Endothelial cell (in vitro differentiated cells): Measurements from ENCODE around the gene MCRS1. TPM values are rescaled to one million over a fixed set of nuclear protein-coding genes. Genes with fewer than 3 reads are reported as not detected.

Experiments used
- DNase-seq: peaks from one replicate; pipeline ENCODE4 v3.0.0; 2021; ENCODE audit warnings: low spot score
- H3K27ac Mint-ChIP-seq: one replicate; pipeline ENCODE4 v1.8.0; 2021; ENCODE audit warnings: mixed read lengths, inconsistent platforms; ENCODE audit not compliant: unreplicated experiment
- H3K27me3 Mint-ChIP-seq: one replicate; pipeline ENCODE4 v1.8.0; 2021; ENCODE audit warnings: mild to moderate bottlenecking, moderate library complexity, mixed read lengths, inconsistent platforms; ENCODE audit not compliant: unreplicated experiment
- H3K36me3 Mint-ChIP-seq: one replicate; pipeline ENCODE4 v1.8.0; 2021; ENCODE audit warnings: mild to moderate bottlenecking, low read depth, mixed read lengths, inconsistent platforms; ENCODE audit not compliant: unreplicated experiment
- H3K4me1 Mint-ChIP-seq: one replicate; pipeline ENCODE4 v1.8.0; 2021; ENCODE audit warnings: mild to moderate bottlenecking, mixed read lengths, inconsistent platforms; ENCODE audit not compliant: unreplicated experiment
- H3K4me3 Mint-ChIP-seq: one replicate; pipeline ENCODE4 v1.8.0; 2021; ENCODE audit warnings: mild to moderate bottlenecking, mixed read lengths, inconsistent platforms; ENCODE audit not compliant: unreplicated experiment
- H3K9me3 Mint-ChIP-seq: one replicate; pipeline ENCODE4 v1.8.0; 2021; ENCODE audit warnings: mixed read lengths, inconsistent platforms; ENCODE audit not compliant: unreplicated experiment
- total RNA-seq: library from RNA; stranded (reverse); fragmentation: NEBNext Ultra II Directional; extraction: Animal tissue kit (Norgen Biotek cat#: 25700); gene quantifications from one replicate; pipeline ENCODE4 v1.2.1, GENCODE V29; 2021; ENCODE audit not compliant: unreplicated experiment
- TF ChIP-seq, protein P1 (sequence below): fragments of 200-600 bp; sonication (generic); IDR thresholded peaks from one replicate; pipeline ENCODE4 v1.5.0; 2021; ENCODE audit warnings: antibody characterized with exemption; ENCODE audit not compliant: unreplicated experiment

The MCRS1 gene
- total RNA-seq, 1 donor from 2014 or later: 60.8 TPM

DNA sequence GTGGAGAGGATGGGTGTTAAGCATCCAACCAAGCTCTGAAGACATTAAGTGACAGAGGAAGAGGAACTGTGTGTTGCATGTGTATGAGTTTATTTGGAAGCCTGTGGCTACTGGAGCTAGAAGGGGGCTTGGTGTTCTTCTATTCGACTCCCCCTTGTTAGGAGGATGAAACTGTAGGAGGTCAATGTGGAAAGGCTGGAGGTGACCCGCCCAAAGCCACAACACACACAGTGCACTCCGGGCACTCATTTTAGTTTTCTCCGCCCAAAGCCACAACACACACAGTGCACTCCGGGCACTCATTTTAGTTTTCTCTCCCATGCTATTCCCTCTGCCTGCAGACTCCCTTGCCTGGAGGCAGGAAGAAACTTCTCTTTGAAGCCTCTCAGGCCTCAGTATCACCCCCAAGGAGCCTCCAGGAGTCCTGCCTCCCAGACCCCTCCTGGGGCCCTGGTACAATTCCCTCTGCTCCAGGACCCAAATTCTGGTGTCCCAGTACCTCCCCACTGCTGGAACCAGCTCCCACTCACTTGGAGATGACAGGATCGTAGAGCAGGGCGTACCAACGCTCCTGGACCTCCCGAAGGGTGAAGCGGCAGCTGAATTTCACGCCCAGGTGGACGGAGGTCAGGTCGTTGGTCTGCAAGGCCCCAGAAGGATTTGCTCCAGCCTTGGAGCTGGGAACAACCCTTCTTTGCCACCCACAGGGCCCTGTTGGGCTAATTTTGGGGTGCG, 3.8 kb downstream of the MCRS1 start:
- Mint-ChIP-seq H3K4me3 (no peak overlapping the region), H3K27me3 (peaks cover 10% of the 10 kb centered on the region), H3K4me1 (peaks cover 17% of the 10 kb centered on the region), H3K9me3 (no peaks in the 10 kb centered on the region), H3K36me3 (peaks cover 19% of the 10 kb centered on the region), H3K27ac (no peak overlapping the region)
- no peak for DNase-seq
- TF ChIP-seq, protein P1, sequence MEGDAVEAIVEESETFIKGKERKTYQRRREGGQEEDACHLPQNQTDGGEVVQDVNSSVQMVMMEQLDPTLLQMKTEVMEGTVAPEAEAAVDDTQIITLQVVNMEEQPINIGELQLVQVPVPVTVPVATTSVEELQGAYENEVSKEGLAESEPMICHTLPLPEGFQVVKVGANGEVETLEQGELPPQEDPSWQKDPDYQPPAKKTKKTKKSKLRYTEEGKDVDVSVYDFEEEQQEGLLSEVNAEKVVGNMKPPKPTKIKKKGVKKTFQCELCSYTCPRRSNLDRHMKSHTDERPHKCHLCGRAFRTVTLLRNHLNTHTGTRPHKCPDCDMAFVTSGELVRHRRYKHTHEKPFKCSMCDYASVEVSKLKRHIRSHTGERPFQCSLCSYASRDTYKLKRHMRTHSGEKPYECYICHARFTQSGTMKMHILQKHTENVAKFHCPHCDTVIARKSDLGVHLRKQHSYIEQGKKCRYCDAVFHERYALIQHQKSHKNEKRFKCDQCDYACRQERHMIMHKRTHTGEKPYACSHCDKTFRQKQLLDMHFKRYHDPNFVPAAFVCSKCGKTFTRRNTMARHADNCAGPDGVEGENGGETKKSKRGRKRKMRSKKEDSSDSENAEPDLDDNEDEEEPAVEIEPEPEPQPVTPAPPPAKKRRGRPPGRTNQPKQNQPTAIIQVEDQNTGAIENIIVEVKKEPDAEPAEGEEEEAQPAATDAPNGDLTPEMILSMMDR: no peak

- peak overlapping the region; percentile 82 for H3K4me3 Mint-ChIP-seq
- TF ChIP-seq, protein P1: no peak
- H3K36me3 Mint-ChIP-seq: peaks cover 24% of the 10 kb centered on the region
- peaks cover 9% of the 10 kb centered on the region for H3K27me3 Mint-ChIP-seq
- H3K27ac Mint-ChIP-seq: peak overlapping the region; percentile 84
- DNase-seq: no peak
- H3K9me3 Mint-ChIP-seq: no peaks in the 10 kb centered on the region
- peaks cover 9% of the 10 kb centered on the region for H3K4me1 Mint-ChIP-seq
Measured at GRCh38 chr12:49562831-49563230, 5.1 kb downstream of the MCRS1 start.

DNA sequence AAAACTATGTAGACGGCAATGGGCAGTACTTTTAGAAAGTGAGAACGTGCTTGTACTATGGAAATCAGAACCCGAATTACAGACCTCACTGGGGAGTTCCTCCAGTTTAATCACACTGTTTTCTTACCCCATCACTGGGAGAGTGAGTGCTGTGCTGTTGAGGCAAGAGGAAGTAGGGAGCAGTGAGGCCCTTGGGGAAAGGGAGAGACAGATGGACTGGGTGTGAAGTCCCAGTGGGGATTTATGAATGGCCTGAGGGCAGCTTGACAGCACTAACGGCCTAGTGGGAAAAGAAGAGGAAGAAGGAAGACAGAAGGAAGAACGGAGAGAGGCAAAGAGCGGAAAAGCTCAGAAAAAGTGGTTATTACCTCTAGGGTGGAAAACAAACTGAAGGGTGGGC, 5.7 kb downstream of the MCRS1 start:
- H3K9me3 Mint-ChIP-seq: no peaks in the 10 kb centered on the region
- H3K27ac Mint-ChIP-seq: no peak overlapping the region
- peaks cover 24% of the 10 kb centered on the region for H3K36me3 Mint-ChIP-seq
- peaks cover 9% of the 10 kb centered on the region for H3K27me3 Mint-ChIP-seq
- H3K4me3 Mint-ChIP-seq: peak overlapping the region; percentile 14
- no peak for DNase-seq
- TF ChIP-seq, protein P1: no peak
- peaks cover 6% of the 10 kb centered on the region for H3K4me1 Mint-ChIP-seq

DNA sequence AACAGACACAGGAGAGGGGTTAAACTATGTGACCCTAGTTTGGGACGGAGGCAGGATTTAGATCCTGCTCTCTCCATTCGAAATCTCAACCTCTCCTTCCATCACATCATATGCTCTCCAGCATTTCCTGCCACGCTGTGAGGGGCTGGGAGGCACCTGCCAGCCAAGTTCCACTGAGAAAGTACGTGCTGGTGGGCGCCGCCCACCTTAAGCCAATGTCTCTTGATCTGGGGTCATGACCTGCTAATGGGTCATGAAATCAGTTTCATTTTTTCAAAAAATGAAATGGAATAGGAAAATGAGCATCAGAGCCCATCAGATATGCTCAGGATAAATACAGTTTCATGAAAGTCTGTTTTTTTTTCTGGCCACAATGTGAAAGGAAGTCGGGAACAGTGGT, 7.2 kb downstream of the MCRS1 start:
- TF ChIP-seq, protein P1: no peak
- Mint-ChIP-seq H3K4me1 (peaks cover 5% of the 10 kb centered on the region), H3K36me3 (peaks cover 28% of the 10 kb centered on the region), H3K27ac (no peak overlapping the region), H3K9me3 (no peaks in the 10 kb centered on the region), H3K4me3 (peak overlapping the region; percentile 40), H3K27me3 (peaks cover 8% of the 10 kb centered on the region)
- DNase-seq: no peak

DNA sequence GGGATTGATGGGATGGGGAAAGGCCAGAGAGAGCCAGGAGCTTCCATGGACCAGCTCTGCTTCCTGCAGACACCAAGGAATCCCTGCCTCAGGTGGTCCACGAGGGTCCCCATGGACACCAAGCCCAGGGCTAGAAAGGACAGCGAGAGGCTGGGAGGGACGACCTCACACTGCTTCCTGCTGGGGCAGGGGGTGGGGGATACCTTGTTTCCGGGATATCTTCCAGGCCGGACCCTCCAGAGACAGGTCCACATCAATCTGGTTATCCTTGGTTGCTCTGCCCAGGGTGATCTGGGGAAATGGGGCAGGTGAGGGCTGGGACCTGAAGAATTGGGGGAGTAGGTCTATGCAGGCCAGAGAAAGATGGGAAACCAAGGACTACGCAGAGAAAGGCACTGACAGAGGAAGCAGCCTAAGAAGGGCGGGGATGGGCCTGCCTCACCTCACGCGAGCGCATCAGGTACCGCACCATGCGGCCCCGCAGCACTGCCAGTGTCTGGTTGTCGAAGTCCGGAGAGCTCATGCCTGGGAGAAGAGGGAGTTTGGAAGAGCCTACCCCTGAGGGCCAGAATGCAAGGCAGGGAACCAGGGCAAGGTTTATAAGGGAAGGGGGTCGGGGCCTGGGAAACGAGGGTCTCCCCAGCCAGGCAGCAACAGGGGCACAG, 8.8 kb downstream of the MCRS1 start:
- no peak for DNase-seq
- Mint-ChIP-seq H3K9me3 (no peaks in the 10 kb centered on the region), H3K4me1 (peaks cover 2% of the 10 kb centered on the region), H3K27ac (no peak overlapping the region), H3K4me3 (no peak overlapping the region), H3K36me3 (peaks cover 28% of the 10 kb centered on the region), H3K27me3 (peaks cover 9% of the 10 kb centered on the region)
- TF ChIP-seq, protein P1: no peak
